Left forelimb (tissue), 1 donor: ENCODE measurements around the gene SLC25A34.

Experiments used
- DNase-seq: peaks from one replicate; pipeline ENCODE4 v3.0.0-alpha.2; 2018; ENCODE audit warnings: low spot score

Gene SLC25A34

DNA sequence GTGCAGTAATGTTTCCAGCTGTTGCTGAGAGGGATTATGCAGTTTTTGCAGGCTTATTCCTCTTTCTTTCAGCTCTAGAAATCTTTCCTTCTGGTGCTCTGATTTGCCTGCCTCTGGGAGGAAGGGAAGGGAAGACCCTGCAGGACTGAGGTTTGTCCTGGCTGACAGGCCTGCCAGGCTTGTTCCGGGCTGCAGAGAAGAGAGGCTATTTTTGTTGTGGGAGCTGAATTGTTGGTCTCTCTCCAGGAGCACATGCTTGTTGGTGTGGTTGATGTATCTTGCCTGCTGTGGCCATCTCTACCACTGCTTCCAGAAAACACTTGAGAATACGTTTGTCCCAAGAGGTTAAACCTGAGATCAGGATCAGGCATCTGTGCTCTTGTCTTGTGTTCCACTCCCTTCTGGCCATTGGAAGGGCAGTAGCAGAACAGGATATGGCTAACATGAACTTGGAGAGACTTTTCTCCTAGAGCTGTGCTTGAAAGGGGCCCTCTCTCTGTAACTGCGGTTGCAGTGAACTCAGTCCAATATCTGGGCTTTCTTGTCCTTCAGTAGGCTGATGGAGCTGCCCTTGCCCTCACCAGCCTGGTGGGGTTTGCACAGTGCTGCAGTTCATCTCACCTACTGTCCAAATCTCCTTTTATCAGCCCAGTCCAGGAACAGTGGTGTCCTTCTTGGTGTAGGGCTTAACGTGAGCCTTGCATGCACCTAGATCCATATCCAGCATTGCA is 21.5 kb upstream of the SLC25A34 start:
- DNase-seq = no peak

DNA sequence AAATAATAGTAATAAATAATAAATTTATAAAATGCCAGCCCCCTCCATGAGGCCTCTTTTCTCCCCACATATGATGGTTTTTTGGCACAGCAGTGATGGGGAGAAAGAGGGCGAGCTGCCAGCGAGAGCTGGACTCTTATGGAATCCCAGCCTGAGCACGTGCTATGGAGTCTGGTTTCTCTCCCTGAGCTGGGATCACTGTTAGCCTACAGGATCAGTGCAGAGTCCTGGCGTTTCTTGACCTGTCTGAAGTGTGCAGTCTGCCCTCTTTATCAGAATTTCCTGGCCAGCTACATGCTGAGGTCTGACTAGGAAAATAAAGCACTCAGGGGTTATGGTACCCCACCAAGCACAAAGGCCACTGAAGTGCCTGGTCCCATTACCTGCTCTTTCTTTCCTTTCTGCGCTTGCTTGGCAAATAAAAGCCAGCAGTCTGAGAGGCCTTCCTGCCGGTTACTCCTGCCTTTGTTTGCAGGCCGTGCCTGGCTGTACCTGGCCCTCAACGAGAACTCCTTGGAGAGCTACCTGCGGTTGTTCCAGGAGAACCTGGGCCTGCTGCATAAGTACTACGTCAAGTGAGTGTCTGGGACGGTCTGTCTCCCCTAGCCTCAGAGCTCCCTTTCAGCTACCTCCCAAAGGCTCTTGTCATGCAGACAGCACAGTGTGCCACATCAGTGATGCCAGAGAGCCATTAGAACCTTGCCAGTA is 18.5 kb upstream of the SLC25A34 start:
- no peak for DNase-seq

DNA sequence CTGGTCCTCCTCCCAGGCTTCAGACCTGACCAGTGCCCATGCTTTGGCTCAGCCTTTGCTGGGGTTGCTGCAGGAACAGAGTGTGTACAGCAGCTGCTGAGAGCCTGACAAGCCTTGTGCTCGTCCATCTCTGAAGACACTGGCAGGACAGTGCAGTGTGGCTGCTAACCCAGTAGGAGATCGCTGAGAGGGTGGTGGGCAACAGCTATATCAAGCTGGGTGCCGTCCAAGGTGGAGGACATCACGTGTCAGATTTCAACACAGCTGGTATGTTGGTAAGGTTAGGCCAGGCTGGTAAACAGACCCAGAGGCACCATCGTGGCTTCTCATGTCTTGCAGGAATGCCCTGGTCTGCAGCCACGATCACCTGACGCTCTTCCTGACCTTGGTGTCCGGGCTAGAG is 17.9 kb upstream of the SLC25A34 start:
- DNase-seq = no peak

DNA sequence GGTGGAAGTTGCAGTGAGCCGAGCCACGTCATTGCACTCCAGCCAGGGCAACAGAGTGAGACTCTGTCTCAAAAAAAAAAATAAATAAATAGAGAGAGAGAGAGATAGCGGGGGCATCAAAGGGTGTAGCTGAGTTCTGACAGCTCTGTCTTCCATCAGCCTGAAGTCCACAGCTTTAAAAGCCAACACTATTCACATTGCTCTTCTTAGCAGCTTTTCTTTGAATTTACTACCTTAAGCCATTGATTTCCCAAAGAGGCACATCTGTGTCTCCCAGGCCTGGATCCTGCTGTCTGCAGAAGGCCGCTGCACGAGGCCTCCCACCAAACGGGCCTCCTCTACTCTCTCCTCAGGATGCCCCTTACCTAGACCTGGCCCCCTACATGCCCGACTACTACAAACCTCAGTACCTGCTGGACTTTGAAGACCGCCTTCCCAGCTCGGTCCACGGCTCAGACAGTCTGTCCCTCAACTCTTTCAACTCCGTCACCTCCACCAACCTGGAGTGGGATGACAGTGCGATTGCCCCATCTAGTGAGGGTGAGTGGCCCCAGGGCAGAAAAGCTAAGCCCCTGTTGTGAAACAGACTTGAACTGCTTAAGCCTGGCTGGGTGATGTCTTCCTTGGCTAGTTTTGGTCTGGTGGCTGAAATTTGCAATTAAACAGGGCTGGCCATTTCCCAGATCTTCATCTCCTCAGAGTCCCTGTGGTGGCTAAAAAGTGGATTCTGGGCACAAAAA is 16.5 kb upstream of the SLC25A34 start:
- DNase-seq = no peak

DNA sequence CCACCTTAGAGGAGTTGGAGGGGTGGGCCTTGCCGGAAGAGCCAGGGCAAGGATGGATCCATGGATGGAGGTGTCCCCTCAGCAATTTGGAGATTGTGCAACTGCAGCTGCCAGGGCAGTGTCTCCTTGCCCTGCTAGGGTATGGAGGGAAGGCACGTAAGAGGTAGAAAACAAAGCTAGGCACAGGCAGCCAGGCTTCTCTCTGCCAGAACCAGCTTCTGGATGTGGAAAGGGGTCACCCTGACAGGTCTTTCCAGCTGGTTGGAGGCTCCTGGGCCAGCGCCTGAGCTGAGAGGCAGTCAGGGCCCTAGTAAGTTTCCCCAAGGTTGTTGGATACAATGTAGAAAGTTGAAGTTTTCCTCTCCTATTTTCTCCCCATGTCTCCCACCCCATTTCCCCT is 15.2 kb upstream of the SLC25A34 start:
- DNase-seq = no peak

DNA sequence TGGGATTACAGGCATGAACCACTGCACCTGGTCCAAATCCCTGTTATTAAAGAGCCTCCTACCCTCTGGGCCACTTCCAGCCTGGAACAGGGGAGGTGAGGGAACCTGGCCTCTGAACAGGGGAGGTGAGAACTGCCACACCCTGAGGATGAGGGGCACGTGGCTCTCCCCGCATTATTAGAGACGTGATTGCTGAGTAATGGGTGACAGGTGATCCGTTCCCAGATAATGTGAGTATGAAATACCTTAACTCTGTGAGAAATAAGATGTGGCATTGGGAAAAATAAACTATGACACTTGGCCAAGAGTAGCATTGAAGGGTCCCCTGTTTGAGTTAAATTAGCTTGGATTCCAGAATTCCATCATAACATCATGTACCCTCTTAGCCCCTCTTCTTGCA is 13.6 kb upstream of the SLC25A34 start:
- no peak for DNase-seq

DNA sequence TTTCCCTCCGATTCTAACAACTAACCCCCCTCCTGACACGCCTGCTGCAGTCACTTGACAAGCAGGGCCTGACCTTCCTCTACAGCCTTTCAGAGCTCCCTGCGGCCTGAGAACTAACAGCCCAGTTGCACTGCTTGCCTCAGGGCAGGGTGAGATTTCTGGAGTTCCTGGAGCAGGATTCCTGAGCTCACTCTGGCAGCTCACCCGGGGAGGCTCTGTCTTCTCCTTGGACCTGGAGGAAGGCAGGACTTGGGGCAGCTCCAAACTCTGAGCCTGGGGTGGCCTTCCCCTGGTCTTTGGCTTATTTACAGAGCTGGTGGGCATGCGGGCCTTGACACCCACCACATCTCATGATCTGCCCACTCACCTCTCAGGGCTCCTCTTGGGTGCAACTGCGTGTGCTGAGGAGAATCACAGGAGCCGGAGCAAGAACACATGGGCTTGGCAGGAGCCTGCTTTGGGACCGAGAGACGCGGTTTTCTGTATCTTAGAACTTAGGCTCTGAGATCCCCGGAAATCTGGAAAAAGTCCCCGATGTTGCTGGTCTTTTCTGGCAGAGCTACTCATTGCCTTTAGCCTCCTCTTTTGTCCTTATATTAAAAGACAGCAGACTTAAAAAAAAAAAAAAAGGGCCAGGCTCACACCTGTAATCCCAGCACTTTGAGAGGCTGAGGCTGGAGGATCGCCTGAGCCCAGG is 13.1 kb upstream of the SLC25A34 start:
- DNase-seq = no peak

DNA sequence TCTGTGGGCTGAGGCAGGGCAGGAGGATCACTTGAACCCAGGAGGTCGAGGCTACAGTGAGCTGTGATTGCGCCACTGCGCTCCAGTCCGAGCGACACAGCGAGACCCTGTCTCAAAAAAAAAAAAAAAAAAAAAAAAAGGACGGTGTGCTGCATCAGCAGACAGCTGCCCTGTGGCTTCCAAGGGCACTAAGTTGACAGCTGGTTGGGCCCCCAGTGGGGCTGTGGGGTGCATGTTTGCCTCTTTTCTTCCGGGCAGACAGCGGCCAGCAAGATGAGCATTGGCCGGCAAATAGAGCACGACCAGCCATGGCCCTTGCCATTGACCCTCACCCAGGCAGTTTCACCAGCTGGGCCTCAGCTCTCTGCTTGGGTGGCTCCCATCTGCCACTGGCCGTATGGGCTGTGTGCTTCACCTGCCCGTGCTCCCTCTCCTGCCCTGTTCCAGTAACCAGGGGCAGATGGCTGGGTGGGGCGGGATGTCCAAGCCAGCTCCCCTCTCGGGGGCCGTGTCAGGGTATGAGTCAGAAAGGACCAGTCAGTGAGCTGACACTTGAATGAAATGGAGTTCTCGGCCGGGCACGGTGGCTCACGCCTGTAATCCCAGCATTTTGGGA is 12.3 kb upstream of the SLC25A34 start:
- no peak for DNase-seq

DNA sequence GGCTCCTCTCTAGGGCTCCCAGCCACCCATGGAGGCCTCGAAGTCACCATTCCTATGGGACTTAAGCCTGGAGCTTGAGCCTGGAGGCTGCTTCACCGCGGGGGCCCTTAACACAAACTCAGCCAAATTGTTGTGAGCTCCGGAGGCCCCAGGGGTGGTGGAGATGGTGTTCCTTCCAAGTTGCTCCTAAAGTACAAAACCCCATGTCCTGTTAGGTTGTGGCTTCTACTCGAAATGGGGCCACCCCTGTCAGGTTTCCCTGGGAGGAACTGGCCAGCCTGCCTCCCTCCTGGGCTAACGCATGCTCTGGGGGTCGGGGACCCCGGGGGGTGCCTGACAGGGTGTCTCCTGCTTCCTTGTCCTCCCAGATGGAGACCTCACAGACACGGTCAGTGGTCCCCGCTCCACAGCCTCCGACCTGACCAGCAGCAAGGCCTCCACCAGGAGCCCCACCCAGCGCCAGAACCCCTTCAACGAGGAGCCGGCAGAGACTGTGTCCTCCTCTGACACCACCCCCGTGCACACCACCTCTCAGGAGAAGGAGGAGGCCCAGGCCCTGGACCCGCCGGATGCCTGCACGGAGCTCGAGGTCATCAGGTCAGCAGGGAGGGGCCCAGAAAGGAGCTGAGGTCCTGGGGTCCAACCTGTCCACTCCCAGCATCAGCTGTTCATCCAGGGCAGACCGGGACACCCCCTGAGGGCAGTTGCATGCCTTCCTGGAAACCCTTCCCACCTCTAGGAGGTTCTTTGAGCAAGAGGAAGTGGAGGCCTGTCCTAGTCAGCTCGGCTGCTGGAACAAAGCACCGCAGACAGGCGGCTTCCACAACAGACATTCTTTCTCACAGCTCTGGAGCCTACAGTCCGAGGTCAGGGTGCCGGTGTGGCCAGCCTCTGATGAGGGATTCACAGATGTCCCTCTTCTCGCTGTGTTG is 10.8 kb upstream of the SLC25A34 start:
- DNase-seq = no peak

DNA sequence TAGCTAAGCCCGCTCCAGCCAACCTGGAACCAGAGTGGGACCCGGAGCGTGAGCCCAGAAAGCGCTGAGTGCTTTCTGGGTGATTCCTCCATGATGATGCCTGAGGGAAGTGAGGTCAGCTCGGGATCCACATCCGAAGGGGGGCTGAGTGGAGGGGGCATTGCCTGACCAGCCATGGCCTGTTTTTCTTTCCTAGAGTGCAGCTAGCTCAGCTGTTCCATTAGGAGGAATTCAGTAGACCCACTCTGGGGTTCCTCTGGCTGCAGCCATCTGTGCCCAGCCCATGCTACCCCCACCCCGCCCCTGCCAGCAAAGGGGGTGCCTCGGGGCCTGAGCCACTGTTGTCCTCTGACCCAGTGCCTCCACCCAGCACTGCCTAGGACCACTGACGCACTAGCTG is 9.6 kb upstream of the SLC25A34 start:
- DNase-seq = no peak

DNA sequence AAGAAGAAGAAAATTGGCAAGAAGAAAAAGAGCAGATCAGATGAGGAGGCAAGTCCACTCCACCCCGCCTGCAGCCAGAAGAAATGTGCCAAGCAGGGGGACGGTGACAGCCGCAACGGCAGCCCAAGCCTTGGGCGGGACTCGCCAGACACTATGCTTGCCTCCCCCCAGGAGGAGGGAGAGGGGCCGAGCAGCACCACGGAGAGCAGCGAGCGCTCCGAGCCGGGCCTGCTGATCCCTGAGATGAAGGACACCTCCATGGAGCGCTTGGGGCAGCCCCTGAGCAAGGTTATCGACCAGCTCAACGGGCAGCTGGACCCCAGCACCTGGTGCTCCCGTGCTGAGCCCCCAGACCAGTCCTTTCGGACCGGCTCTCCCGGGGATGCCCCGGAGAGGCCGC is 9.0 kb upstream of the SLC25A34 start:
- DNase-seq = no peak

DNA sequence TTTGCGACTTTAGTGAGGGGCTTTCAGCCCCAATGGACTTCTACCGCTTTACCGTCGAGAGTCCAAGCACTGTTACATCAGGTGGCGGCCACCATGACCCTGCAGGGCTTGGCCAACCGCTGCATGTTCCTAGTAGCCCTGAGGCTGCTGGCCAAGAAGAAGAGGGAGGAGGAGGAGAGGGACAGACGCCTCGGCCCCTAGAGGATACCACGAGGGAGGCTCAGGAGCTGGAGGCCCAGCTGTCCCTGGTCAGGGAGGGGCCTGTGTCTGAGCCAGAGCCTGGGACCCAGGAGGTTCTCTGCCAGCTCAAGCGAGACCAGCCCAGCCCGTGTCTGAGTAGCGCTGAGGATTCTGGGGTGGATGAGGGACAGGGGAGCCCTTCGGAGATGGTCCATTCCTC is 8.6 kb upstream of the SLC25A34 start:
- no peak for DNase-seq

DNA sequence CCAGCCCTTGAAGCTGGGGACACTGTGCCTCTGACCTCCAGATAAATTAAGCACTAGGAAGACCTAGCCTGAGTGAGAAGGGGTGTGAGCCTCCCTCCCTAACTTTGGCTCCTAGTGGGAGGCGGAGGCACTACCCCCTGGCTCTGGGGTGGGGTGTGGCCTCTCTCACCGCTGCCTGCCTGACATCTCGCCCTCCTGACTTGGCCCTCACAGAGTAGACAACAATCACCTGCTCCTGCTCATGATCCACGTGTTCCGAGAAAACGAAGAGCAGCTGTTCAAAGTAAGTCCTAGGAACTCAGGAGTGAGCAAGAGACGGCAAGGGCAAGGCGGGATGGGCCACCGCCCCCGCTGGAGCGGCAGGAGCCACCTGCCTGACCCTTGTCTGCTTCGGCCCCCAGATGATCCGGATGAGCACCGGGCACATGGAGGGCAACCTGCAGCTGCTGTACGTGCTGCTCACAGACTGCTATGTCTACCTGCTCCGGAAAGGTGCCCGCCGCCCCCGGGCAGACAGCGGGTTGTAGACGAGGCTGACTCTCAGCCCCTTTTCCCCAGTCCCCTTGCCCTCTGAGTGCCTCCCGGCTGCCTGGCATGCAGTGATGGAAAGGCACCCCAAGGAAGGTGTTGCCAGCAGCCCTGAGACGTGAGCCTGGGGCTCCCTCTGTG is 8.1 kb upstream of the SLC25A34 start:
- DNase-seq = no peak

DNA sequence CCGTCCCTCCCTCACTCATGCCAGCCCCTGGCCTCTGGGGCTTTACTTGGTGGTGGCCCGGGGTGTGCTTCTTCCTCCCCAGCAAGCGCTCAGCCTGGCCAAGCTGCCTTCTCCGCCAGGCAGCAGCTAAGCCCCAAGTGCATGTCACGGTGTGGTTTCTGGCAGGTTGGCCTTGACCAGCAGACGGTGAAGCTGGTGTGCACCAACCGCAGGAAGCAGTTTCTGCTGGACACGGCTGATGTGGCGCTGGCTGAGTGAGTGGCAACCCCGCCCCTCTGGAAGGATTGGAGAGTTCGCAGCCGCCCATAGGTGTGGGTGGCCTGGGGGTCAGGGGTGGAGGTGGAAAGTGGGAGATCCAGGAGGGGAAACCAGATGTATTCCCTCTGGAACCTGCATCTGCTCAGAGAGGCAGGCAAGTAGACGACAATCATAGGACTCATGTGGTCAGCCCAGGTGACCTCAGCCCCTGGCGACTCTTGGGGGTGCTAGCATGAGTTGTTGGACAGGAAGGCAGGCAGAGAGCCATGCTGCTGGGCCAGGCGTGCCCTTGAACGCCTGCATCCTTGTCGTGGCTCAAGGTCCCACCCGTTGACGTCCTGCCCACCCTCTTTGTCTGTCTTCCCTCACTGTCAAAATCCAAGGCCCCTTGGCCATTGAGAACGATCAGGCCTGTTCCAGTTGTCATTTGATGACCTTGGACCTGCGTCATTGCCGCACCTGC is 7.0 kb upstream of the SLC25A34 start:
- DNase-seq = no peak

DNA sequence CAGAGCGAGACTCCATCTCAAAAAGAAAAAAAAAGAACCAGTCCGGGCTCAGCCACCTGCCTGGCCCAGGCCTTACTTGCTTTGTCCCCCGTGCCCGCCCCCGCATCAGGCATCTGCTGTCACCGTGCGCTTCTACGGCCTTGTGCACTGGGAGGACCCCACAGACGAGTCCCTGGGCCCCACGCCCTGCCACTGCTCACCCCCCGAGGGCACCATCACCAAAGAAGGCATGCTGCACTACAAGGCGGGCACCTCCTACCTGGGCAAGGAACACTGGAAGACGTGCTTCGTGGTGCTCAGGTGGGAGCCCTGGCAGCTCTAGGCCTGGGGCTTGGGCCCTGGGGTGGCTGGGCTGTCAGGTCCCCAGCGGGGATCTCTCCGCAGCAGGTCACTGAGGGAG is 5.6 kb upstream of the SLC25A34 start:
- no peak for DNase-seq

DNA sequence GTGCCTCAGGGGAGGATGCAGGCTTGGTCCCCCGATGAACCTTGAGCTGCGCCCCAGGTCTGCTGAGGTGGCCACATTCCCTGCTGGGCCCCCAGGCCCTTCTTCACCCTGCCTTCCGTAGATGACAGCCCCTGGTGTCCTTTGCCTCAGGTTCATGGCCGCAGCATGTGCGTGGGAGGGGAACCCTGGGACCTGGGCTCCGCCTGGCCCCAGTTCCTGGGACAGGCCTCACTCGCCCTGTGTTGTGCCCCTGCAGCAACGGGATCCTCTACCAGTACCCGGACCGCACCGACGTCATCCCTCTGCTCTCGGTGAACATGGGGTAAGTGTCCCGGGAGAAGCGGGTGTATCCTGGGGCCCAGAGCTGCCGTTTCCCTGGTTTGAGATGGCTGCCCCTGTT is 5.1 kb upstream of the SLC25A34 start:
- DNase-seq = no peak

DNA sequence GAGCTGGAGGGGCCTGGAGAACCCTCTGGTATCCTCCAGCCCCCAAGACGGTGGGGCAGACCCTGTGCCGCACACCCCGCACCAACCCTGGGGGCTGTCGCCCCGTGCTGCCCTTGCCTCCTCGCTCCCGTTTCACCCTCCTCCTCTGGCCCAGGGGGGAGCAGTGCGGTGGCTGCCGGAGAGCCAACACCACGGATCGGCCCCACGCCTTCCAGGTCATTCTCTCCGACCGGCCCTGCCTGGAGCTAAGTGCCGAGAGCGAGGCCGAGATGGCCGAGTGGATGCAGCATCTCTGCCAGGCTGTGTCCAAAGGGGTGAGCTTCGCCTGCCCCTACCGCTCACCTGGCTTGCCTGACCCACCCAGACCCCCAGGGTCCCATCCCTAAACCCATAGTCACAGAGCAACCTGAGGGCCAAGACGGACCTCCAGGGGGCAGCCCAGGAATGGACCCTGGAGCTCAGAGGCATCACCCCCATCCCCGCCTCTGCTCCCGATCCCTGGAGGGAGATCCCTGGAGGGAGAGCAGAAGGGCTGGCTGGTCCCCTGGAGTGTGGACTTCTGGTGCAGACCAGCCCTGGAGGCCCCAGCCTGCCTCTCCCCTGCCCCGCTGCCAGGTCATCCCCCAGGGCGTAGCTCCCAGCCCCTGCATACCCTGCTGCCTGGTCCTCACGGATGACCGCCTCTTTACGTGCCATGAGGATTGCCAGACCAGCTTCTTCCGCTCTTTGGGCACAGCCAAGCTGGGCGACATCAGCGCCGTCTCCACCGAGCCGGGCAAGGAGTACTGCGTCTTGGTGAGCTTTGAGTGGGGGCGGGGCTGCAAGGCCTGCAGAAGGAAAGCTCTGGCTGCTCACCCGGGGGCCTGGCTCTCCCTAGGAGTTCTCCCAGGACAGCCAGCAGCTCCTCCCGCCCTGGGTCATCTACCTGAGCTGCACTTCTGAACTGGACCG is 4.0 kb upstream of the SLC25A34 start:
- DNase-seq = no peak

DNA sequence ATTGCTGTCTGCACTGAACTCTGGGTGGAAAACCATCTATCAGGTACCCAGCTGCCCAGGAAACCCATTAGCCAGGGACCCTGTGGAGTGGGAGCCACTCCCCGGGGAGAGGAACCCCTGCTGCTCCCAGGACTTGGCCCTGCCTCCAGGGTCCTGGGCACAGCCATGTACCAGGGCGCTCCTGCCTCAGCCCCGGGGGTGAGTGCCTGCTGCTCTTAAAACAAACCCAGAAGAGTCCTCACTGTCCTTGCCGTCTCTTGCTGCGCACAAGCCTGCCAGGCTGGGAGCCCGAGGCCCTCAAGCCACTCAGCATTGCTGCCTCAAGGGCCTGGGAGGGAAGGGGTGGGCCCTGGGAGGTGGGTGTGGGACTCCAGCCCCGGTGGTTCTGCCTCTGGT is 3.4 kb upstream of the SLC25A34 start:
- no peak for DNase-seq
